GM12878 (cell line): Measurements from ENCODE around the gene TMEM150C. TPM values are rescaled to one million over a fixed set of nuclear protein-coding genes. Genes with fewer than 3 reads are reported as not detected.

Experiments
- ATAC-seq: fragments of 200-7000 bp; cut with Tn5 transposase; 3 replicates; pipeline ENCODE4 v1.9.1; 2020; ENCODE audit warnings: mild to moderate bottlenecking, moderate library complexity
- BruUV-seq: library from RNA; stranded (reverse); fragments of 400-500 nt; replicated peaks from 2 replicates; lab custom pipeline; 2021; lab: Mats Ljungman, UMichigan
- CTCF ChIA-PET: fragments of 300-600 bp; sonication (Branson Sonifier 250); formaldehyde crosslinking; extraction: SDS; loops from one replicate; lab custom pipeline; 2021; ENCODE audit warnings: inconsistent platforms; lab: Yijun Ruan, JAX
- POLR2A ChIA-PET: fragments of 350-600 bp; formaldehyde crosslinking; extraction: SDS; loops from one replicate; lab custom pipeline; 2021; ENCODE audit warnings: inconsistent platforms; lab: Charles Lee
- RAD21 ChIA-PET: fragments of 300-600 bp; sonication (Branson Sonifier 250); formaldehyde crosslinking; loops from one replicate; lab custom pipeline; 2023; ENCODE audit warnings: antibody characterized with exemption; ENCODE audit not compliant: unreplicated experiment; lab: Charles Lee
- SMC1A ChIA-PET: fragments of 300-600 bp; sonication (Branson Sonifier 250); formaldehyde crosslinking; loops from one replicate; lab custom pipeline; 2023; ENCODE audit not compliant: unreplicated experiment, uncharacterized antibody; lab: Charles Lee
- DNase-seq: peaks from one replicate; pipeline ENCODE4 v3.0.0-alpha.2; 2011; ENCODE audit warnings: low read depth, low spot score
- FAIRE-seq: peaks from 3 replicates; lab custom pipeline; 2011; peaks lifted over from hg19 to GRCh38; lab: Jason Lieb, UNC
- H2AFZ ChIP-seq: 2 replicates; pipeline ENCODE4 v1.6.0; 2011; ENCODE audit warnings: low read depth, low read length, control low read depth; ENCODE audit not compliant: control insufficient read depth
- H3K27ac ChIP-seq: 2 replicates; pipeline ENCODE4 v1.5.1; 2011; ENCODE audit warnings: control low read depth; ENCODE audit not compliant: control insufficient read depth, insufficient read depth
- H3K27me3 ChIP-seq, 2 experiments: replicated peaks in 1 of 2; 2 replicates each; pipeline versions ENCODE4 v1.6.0 to v1.6.1; 2011; ENCODE audit warnings: low read length in 1 of 2; ENCODE audit not compliant: control insufficient read depth in 2 of 2, insufficient read depth in 2 of 2
- H3K36me3 ChIP-seq, 2 experiments: 2 replicates each; pipeline ENCODE4 v1.5.1; 2011; ENCODE audit warnings: low read length in 1 of 2; ENCODE audit not compliant: control insufficient read depth in 2 of 2, insufficient read depth in 2 of 2
- H3K4me1 ChIP-seq: 2 replicates; pipeline ENCODE4 v1.6.1; 2011; ENCODE audit warnings: mild to moderate bottlenecking, low read length, moderate library complexity, mixed read lengths; ENCODE audit not compliant: control insufficient read depth, insufficient read depth
- H3K4me2 ChIP-seq: 2 replicates; pipeline ENCODE4 v1.6.0; 2011; ENCODE audit warnings: control low read depth; ENCODE audit not compliant: control insufficient read depth, insufficient read depth
- H3K4me3 ChIP-seq: fragments of 200-600 bp; sonication (generic); 2 replicates; pipeline ENCODE4 v1.5.1; 2016
- H3K79me2 ChIP-seq: 2 replicates; pipeline ENCODE4 v1.6.0; 2011; ENCODE audit warnings: low read length; ENCODE audit not compliant: control insufficient read depth, insufficient read depth
- H3K9ac ChIP-seq: 2 replicates; pipeline ENCODE4 v1.8.0; 2011; ENCODE audit warnings: low read length, control low read depth, mixed read lengths; ENCODE audit not compliant: control insufficient read depth, insufficient read depth
- H3K9me3 ChIP-seq: replicated peaks from 3 replicates; pipeline ENCODE4 v1.5.1; 2011; ENCODE audit warnings: mild to moderate bottlenecking, low read length; ENCODE audit not compliant: control insufficient read depth, insufficient read depth
- H4K20me1 ChIP-seq: 2 replicates; pipeline ENCODE4 v1.6.0; 2011; ENCODE audit not compliant: control insufficient read depth, insufficient read depth
- CHD2 ChIP-seq: IDR thresholded peaks from 2 replicates; pipeline ENCODE4 v1.6.1; 2011; ENCODE audit warnings: low read depth, low read length, improper control_type of control experiment, borderline replicate concordance
- CTCF ChIP-seq, 3 experiments: IDR thresholded peaks in 2 of 3; conservative IDR thresholded peaks in 1 of 3; 2 replicates each; pipeline ENCODE4 v1.5.1; 2011; ENCODE audit warnings: low read depth in 3 of 3, low read length in 3 of 3, mild to moderate bottlenecking in 3 of 3, control low read depth in 2 of 3, moderate library complexity in 2 of 3, inconsistent platforms in 1 of 3, mixed read lengths in 1 of 3; ENCODE audit not compliant: control insufficient read depth in 2 of 3, insufficient read depth in 1 of 3; ENCODE audit errors: extremely low read depth in 1 of 3
- MLLT1 ChIP-seq: fragments of 450-650 bp; IDR thresholded peaks from 2 replicates; pipeline ENCODE4 v1.6.1; 2016; ENCODE audit warnings: mild to moderate bottlenecking
- MYB ChIP-seq: fragments of 150-350 bp; IDR thresholded peaks from 2 replicates; pipeline ENCODE4 v1.6.1; 2014; ENCODE audit warnings: mild to moderate bottlenecking, low read depth, low read length, borderline replicate concordance
- YY1 ChIP-seq: IDR thresholded peaks from 2 replicates; pipeline ENCODE4 v1.6.1; 2011; ENCODE audit warnings: low read depth, mild to moderate bottlenecking, low read length
- ZNF592 ChIP-seq: fragments of 450-650 bp; IDR thresholded peaks from 2 replicates; pipeline ENCODE4 v1.6.1; 2017; ENCODE audit warnings: mild to moderate bottlenecking, moderate library complexity
- ZNF687 ChIP-seq: fragments of 450-650 bp; IDR thresholded peaks from 2 replicates; pipeline ENCODE4 v1.6.1; 2017; ENCODE audit warnings: mild to moderate bottlenecking, moderate library complexity
- ZSCAN29 ChIP-seq: fragments of 450-650 bp; IDR thresholded peaks from 2 replicates; pipeline ENCODE4 v1.6.1; 2017; ENCODE audit warnings: mild to moderate bottlenecking, moderate library complexity
- WGBS: methylation state at CpG from one replicate; pipeline ENCODE4 v1.1.6; 2016; ENCODE audit warnings: low lambda C conversion rate; ENCODE audit not compliant: insufficient replicate concordance, insufficient coverage; ENCODE audit errors: missing lambda C conversion rate; 5-methylcytosine and 5-hydroxymethylcytosine counted together
- in situ Hi-C: fragments of 300-500 bp; cut with MboI; formaldehyde crosslinking; loops from 9 replicates; pipeline ENCODE4 v1.14.3; 2018; ENCODE audit warnings: mixed read lengths
- intact Hi-C: fragments of 100-400 bp; cut with micrococcal nuclease; formaldehyde crosslinking; loops from one replicate; pipeline ENCODE4 v1.14.2; 2022; ENCODE audit not compliant: unreplicated experiment
- polyA plus RNA-seq, 11 experiments: library from polyadenylated mRNA; depleted of rRNA in 4 of 11; unstranded in 6 of 11; stranded (reverse) in 5 of 11; fragments of >200 nt; fragmentation: Nextera tagmentation in 4 of 11; fragmentation: Illumina TruSeq in 1 of 11; extraction: Ambion mirVana in 4 of 11; extraction: Trizol in 1 of 11; gene quantifications; 1 replicate in 1 of 11; 2 replicates in 10 of 11; pipeline versions ENCODE4 v1.2.1 to v1.2.3, GENCODE V29; 2011 to 2016; ENCODE audit warnings: inconsistent platforms in 2 of 11, missing spikeins in 2 of 11, low read depth in 1 of 11
- total RNA-seq, 4 experiments: library from RNA; depleted of rRNA in 3 of 4; stranded (reverse); fragments of >200 nt in 3 of 4; fragmentation: Illumina TruSeq in 1 of 4; extraction: Trizol in 1 of 4; gene quantifications; 2 replicates each; pipeline versions ENCODE4 v1.2.1 to v1.2.3, GENCODE V29; 2013 to 2021

Gene TMEM150C
- total and polyA plus RNA-seq, 10 of the 15 experiments (the other 5 are each of a cell fraction or from before 2014, with no cell fraction given), result 0.04 to 0.78 (median 0.13) TPM; not detected in 2

GRCh38 chr4:82434949-82435348, 126.8 kb downstream of the TMEM150C start:
- DNase-seq, result no peak
- no TSS peak for BruUV-seq

More at GRCh38 chr4:82434949-82435348, 126.8 kb downstream of the TMEM150C start:
- H3K4me3 ChIP-seq, result no peak overlapping the region
- in situ Hi-C loops, result no loop called here
- ChIA-PET SMC1A (interaction anchor here (0.6 kb wide), 1 partner anchor 11 kb away, joined by 3 read pairs; no protein-coding TSS in a partner anchor), RAD21 (no interaction called here), CTCF (interaction anchor here (1.5 kb wide), 1 partner anchor 11 kb away, joined by 4 read pairs; no protein-coding TSS in a partner anchor), POLR2A (interaction anchor here (0.7 kb wide), 1 partner anchor 780 kb away, joined by 4 read pairs; no protein-coding TSS in a partner anchor)
- no peak overlapping the region for H3K4me2 ChIP-seq
- no peak overlapping the region for H3K9ac ChIP-seq
- intact Hi-C loops, result loop anchor here (10.0 kb wide), 1 partner anchor 580 kb away; the partner anchor contains the start of gene LIN54
- no peak for FAIRE-seq
- H3K9me3 ChIP-seq, result no peaks in the 10 kb centered on the region
- H3K36me3 ChIP-seq, result peaks cover 2 to 5% of the 10 kb centered on the region in 2 experiments; a peak in 3 of 4 replicates
- H4K20me1 ChIP-seq, result no peaks in the 10 kb centered on the region
- WGBS, result 100% methylated on average over 7 of the region's 7 CpGs
- no peak overlapping the region for H2AFZ ChIP-seq
- H3K27ac ChIP-seq, result no peak overlapping the region
- H3K79me2 ChIP-seq, result peaks cover 90% of the 10 kb centered on the region
- H3K27me3 ChIP-seq, result no peaks in the 10 kb centered on the region
- H3K4me1 ChIP-seq, result no peaks in the 10 kb centered on the region
- no peak for TF ChIP-seq YY1
- TF ChIP-seq CTCF (IDR thresholded peaks at IDR 0.05 in 2 of 3, conservative IDR thresholded peaks at IDR 0.05 in 1 of 3; ENCODE audit: control insufficient read depth in 2 of 3, extremely low read depth in 1 of 3, insufficient read depth in 1 of 3, low read depth in 3 of 3, low read length in 3 of 3), result no peak
- no peak for TF ChIP-seq ZSCAN29
- no peak for TF ChIP-seq CHD2
- TF ChIP-seq MYB, result no peak
- no peak for TF ChIP-seq MLLT1
- TF ChIP-seq ZNF592, result no peak
- no peak for TF ChIP-seq ZNF687
- ATAC-seq, result no peak
